Fibroblast of lung (primary cell): ENCODE data around the gene ADAM10. TPM values are rescaled to one million over a fixed set of nuclear protein-coding genes. Genes with fewer than 3 reads are reported as not detected.

Experiments used
- DNase-seq, 2 donors: peaks; one replicate each; pipeline versions ENCODE4 v3.0.0 to v3.0.0-alpha.2; 2010; ENCODE audit warnings: low read depth in 2 of 2
- H2AFZ ChIP-seq: 2 replicates; pipeline ENCODE4 v1.5.1; 2012; ENCODE audit warnings: low read length, control low read depth, inconsistent platforms
- H3K27ac ChIP-seq: 2 replicates; pipeline ENCODE4 v1.5.1; 2011; ENCODE audit warnings: low read length, control low read depth; ENCODE audit not compliant: insufficient read depth
- H3K27me3 ChIP-seq: 2 replicates; pipeline ENCODE4 v1.5.1; 2011; ENCODE audit warnings: mild to moderate bottlenecking, low read length; ENCODE audit not compliant: control insufficient read depth, insufficient read depth
- H3K36me3 ChIP-seq: 2 replicates; pipeline ENCODE4 v1.5.1; 2011; ENCODE audit warnings: low read length; ENCODE audit not compliant: control insufficient read depth, insufficient read depth
- H3K4me1 ChIP-seq: 2 replicates; pipeline ENCODE4 v1.5.1; 2011; ENCODE audit warnings: low read length; ENCODE audit not compliant: control insufficient read depth, insufficient read depth; ENCODE audit errors: extremely low read depth
- H3K4me2 ChIP-seq: 2 replicates; pipeline ENCODE4 v1.5.1; 2011; ENCODE audit warnings: low read length, control low read depth; ENCODE audit not compliant: insufficient read depth; ENCODE audit errors: extremely low read depth
- H3K4me3 ChIP-seq, 4 experiments: fragments of 200-600 bp in 1 of 4; sonication (generic) in 1 of 4; replicated peaks in 1 of 4; 2 replicates each; pipeline ENCODE4 v1.5.1; 2011 to 2016; ENCODE audit warnings: low read length in 4 of 4, low read depth in 3 of 4, mild to moderate bottlenecking in 3 of 4, control low read depth in 2 of 4, inconsistent platforms in 1 of 4, mixed read lengths in 1 of 4; ENCODE audit not compliant: insufficient read depth in 1 of 4; ENCODE audit errors: control extremely low read depth in 1 of 4
- H3K79me2 ChIP-seq: 2 replicates; pipeline ENCODE4 v1.5.1; 2012; ENCODE audit warnings: mild to moderate bottlenecking, low read length, inconsistent platforms; ENCODE audit not compliant: control insufficient read depth, insufficient read depth
- H3K9ac ChIP-seq: 2 replicates; pipeline ENCODE4 v1.5.1; 2011; ENCODE audit warnings: mild to moderate bottlenecking, low read length, control low read depth; ENCODE audit not compliant: insufficient read depth
- H3K9me3 ChIP-seq: 2 replicates; pipeline ENCODE4 v1.5.1; 2012; ENCODE audit warnings: low read depth, low read length; ENCODE audit not compliant: control insufficient read depth, insufficient read depth
- H4K20me1 ChIP-seq: 2 replicates; pipeline ENCODE4 v1.5.1; 2011; ENCODE audit warnings: low read length; ENCODE audit not compliant: control insufficient read depth, insufficient read depth; ENCODE audit errors: extremely low read depth
- CTCF ChIP-seq, 2 donors: IDR thresholded peaks in 1 of 2; conservative IDR thresholded peaks in 1 of 2; 1 replicate in 1 of 2; 2 replicates in 1 of 2; pipeline ENCODE4 v1.5.1; 2011 to 2012; ENCODE audit warnings: low read length in 2 of 2, control low read depth in 1 of 2, inconsistent platforms in 1 of 2, low read depth in 1 of 2, mild to moderate bottlenecking in 1 of 2
- EZH2 ChIP-seq: IDR thresholded peaks from 2 replicates; pipeline ENCODE4 v1.5.1; 2012; ENCODE audit warnings: low read length, control low read depth, mild to moderate bottlenecking; ENCODE audit errors: missing control alignments
- polyA plus RNA-seq, 2 donors: library from polyadenylated mRNA; depleted of rRNA in 1 of 2; stranded (reverse) in 1 of 2; unstranded in 1 of 2; fragments of >200 nt; gene quantifications; 2 replicates each; pipeline ENCODE4 v1.2.1, GENCODE V29; 2011 to 2012; ENCODE audit warnings: missing spikeins in 1 of 2
- total RNA-seq: library from RNA; depleted of rRNA; stranded (reverse); fragments of >200 nt; gene quantifications from 2 replicates; pipeline ENCODE4 v1.2.1, GENCODE V29; 2014

ADAM10 gene
- total and polyA plus RNA-seq, 2 donors (not counting 1 experiment from before 2014, with no cell fraction given) = 224 to 318 TPM

GRCh38 chr15:58595516-58596263, 153.8 kb downstream of the ADAM10 start:
- TF ChIP-seq CTCF (conservative IDR thresholded peaks at IDR 0.05 in 1 of 2, IDR thresholded peaks at IDR 0.05 in 1 of 2; ENCODE audit: low read depth in 1 of 2, low read length in 2 of 2) = no peak
- TF ChIP-seq EZH2 = no peak
- no peaks in the 10 kb centered on the region for H3K4me1 ChIP-seq
- no peaks in the 10 kb centered on the region for H4K20me1 ChIP-seq
- H3K79me2 ChIP-seq = no peaks in the 10 kb centered on the region
- no peak overlapping the region for H2AFZ ChIP-seq
- no peaks in the 10 kb centered on the region for H3K27me3 ChIP-seq
- no peak overlapping the region for H3K9ac ChIP-seq
- no peak overlapping the region for H3K4me2 ChIP-seq
- H3K27ac ChIP-seq = no peak overlapping the region
- DNase-seq = no peak
- peaks cover 1% of the 10 kb centered on the region for H3K36me3 ChIP-seq
- H3K4me3 ChIP-seq = no peak overlapping the region
- H3K9me3 ChIP-seq = no peaks in the 10 kb centered on the region

- Histone ChIP-seq H3K4me1 (no peaks in the 10 kb centered on the region), H3K9ac (no peak overlapping the region), H3K27me3 (no peaks in the 10 kb centered on the region), H3K9me3 (no peaks in the 10 kb centered on the region), H4K20me1 (no peaks in the 10 kb centered on the region), H3K36me3 (peaks cover 1% of the 10 kb centered on the region), H2AFZ (no peak overlapping the region), H3K4me2 (no peak overlapping the region), H3K79me2 (no peaks in the 10 kb centered on the region), H3K27ac (no peak overlapping the region), H3K4me3 (no peak overlapping the region)
- no peak for DNase-seq
- TF ChIP-seq CTCF (conservative IDR thresholded peaks at IDR 0.05 in 1 of 2, IDR thresholded peaks at IDR 0.05 in 1 of 2; ENCODE audit: low read depth in 1 of 2, low read length in 2 of 2) = no peak
- no peak for TF ChIP-seq EZH2
Observed at GRCh38 chr15:58594898-58595297, 154.6 kb downstream of the ADAM10 start.

GRCh38 chr15:58593870-58594269, 155.6 kb downstream of the ADAM10 start:
- TF ChIP-seq EZH2 (no peak), CTCF (conservative IDR thresholded peaks at IDR 0.05 in 1 of 2, IDR thresholded peaks at IDR 0.05 in 1 of 2; ENCODE audit: low read depth in 1 of 2, low read length in 2 of 2) (no peak)
- H2AFZ ChIP-seq = no peak overlapping the region
- no peak overlapping the region for H3K4me3 ChIP-seq
- H3K9me3 ChIP-seq = no peaks in the 10 kb centered on the region
- no peak for DNase-seq
- H3K4me2 ChIP-seq = no peak overlapping the region
- H3K79me2 ChIP-seq = no peaks in the 10 kb centered on the region
- H3K36me3 ChIP-seq = peaks cover 1% of the 10 kb centered on the region
- H4K20me1 ChIP-seq = no peaks in the 10 kb centered on the region
- no peak overlapping the region for H3K9ac ChIP-seq
- H3K4me1 ChIP-seq = no peaks in the 10 kb centered on the region
- no peak overlapping the region for H3K27ac ChIP-seq
- no peaks in the 10 kb centered on the region for H3K27me3 ChIP-seq
